Measurements from ENCODE around the gene TRAPPC14. TPM values are rescaled to one million over a fixed set of nuclear protein-coding genes. Genes with fewer than 3 reads are reported as not detected.

Gene TRAPPC14
- total RNA-seq, 4 donors from 2014 or later: 57.6 to 123 (median 69.8) TPM

GRCh38 chr7:100177045-100178001, 18.8 kb upstream of the TRAPPC14 start, which contains the start of the genes GPC2 and STAG3:
Gene GPC2, minus strand, starts transcription at chr7:100177381. Its CDS starts 182 bp downstream, at chr7:100177199.
Gene STAG3, plus strand, starts transcription at chr7:100177918. Its CDS starts 2,639 bp downstream, at chr7:100180557.
- peak; percentile 95 to 98 (median 96) for DNase-seq
- peaks cover 0 to 14% (median 8%) of the 10 kb centered on the region in 4 donors for H3K4me1 ChIP-seq
- peak within 1 kb of the TSS; percentile 35 to 56 (median 51) for H3K4me3 ChIP-seq
- no peaks in the 10 kb centered on the region for H3K36me3 ChIP-seq
- peak within 1 kb of the TSS in 2 of 4 donors; percentile 6 to 65 for H3K27ac ChIP-seq
- no peaks in the 10 kb centered on the region for H3K9me3 ChIP-seq
- H3K27me3 ChIP-seq: no peaks in the 10 kb centered on the region
- TF ChIP-seq, protein P1, sequence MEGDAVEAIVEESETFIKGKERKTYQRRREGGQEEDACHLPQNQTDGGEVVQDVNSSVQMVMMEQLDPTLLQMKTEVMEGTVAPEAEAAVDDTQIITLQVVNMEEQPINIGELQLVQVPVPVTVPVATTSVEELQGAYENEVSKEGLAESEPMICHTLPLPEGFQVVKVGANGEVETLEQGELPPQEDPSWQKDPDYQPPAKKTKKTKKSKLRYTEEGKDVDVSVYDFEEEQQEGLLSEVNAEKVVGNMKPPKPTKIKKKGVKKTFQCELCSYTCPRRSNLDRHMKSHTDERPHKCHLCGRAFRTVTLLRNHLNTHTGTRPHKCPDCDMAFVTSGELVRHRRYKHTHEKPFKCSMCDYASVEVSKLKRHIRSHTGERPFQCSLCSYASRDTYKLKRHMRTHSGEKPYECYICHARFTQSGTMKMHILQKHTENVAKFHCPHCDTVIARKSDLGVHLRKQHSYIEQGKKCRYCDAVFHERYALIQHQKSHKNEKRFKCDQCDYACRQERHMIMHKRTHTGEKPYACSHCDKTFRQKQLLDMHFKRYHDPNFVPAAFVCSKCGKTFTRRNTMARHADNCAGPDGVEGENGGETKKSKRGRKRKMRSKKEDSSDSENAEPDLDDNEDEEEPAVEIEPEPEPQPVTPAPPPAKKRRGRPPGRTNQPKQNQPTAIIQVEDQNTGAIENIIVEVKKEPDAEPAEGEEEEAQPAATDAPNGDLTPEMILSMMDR (IDR thresholded peaks at IDR 0.05): no peak
- no peak for TF ChIP-seq POLR2A (IDR thresholded peaks at IDR 0.05)

DNA sequence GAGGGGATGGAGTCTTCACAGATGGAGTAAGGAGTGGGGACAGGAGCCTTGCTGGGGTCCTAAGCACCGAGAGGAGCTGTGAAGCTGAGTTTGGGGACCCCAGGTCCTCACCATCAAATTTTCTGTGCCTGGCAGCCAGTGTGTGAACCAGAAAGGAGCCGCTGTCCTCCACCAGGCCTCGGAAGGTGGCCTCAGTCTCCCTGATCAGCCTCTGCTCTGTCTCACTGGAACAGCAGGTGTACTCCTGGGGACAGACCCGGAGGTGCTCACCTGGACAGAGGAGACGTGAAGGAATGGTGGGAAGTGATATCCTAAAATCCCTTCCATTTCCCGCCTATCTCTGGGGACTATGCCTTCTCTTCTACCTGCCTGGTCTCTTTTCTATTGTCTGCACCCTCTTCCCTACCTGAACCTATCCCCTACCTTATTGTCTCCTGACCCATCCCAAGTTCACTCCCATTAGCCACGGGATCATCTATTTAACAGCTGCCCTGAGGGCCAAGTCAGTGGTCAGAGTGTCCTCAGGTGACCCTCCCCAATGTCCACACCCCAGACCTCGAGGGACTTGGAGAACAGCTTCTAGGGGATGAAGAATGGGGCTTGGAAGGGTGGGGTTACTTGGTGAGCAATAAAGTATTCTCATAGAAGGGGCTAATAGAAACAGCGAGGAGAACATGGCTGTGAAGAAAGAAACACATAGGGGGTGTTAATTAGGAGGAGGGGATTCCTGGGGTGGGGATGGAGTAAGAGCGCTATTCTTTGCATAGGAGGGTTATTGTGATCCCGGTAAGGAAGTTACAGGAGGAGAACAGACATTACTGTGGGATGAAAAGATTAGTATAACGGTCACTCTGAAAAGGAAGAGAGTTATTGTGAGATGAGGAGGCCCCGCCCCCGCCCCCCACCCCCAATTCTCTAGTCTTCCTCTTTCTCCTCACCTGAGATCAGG, 17.8 kb upstream of the TRAPPC14 start:
- peaks cover 0 to 22% (median 12%) of the 10 kb centered on the region in 4 donors for H3K4me1 ChIP-seq
- H3K9me3 ChIP-seq: no peaks in the 10 kb centered on the region
- H3K27me3 ChIP-seq: no peaks in the 10 kb centered on the region
- no peaks in the 10 kb centered on the region for H3K36me3 ChIP-seq
- peak overlapping the region; percentile 35 to 56 (median 51) for H3K4me3 ChIP-seq
- no peak for DNase-seq
- no peak for TF ChIP-seq POLR2A (IDR thresholded peaks at IDR 0.05)
- H3K27ac ChIP-seq: peak overlapping the region in 1 of 4 donors; percentile 65

DNA sequence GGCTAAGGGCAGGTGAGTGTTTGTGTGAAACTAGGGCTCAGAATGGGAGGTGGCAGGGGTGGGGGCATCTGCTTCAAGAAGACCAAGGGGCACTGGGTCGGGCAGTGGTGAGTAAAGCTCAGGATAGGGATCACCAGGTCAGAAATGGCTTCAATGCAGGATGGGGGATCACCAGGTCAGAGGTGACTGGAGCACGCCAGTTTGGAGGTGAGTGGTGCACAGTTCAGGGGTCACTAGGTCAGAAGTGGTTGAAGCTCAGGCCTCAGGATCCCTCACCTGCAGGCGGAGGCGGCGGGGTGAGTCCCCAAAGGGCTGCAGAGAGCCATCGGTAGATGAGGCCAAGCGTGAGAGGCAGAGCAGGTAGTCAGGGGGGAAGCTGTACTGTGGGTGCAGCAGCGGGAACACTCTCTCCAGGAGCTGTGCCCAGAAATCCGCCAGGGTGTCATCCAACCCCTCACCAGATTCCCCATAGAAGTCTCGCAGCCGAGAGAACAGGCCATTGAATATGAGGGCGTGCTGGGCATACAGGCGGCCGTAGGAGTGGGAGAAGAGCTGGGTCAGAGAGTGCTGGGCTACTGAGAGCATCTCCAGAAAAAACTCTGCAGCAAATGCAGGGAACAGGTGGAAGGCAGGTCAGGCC, 16.9 kb upstream of the TRAPPC14 start:
- TF ChIP-seq POLR2A (IDR thresholded peaks at IDR 0.05): no peak
- TF ChIP-seq, protein P1 (IDR thresholded peaks at IDR 0.05): no peak
- no peak for DNase-seq
- peaks cover 0 to 27% (median 16%) of the 10 kb centered on the region in 4 donors for H3K4me1 ChIP-seq

GRCh38 chr7:100174582-100174981, 16.1 kb upstream of the TRAPPC14 start:
- no peak for TF ChIP-seq POLR2A (IDR thresholded peaks at IDR 0.05)
- TF ChIP-seq, protein P1 (IDR thresholded peaks at IDR 0.05): no peak
- H3K9me3 ChIP-seq: no peaks in the 10 kb centered on the region
- DNase-seq: no peak
- H3K36me3 ChIP-seq: no peaks in the 10 kb centered on the region
- H3K4me3 ChIP-seq: no peak overlapping the region
- no peaks in the 10 kb centered on the region for H3K27me3 ChIP-seq
- H3K27ac ChIP-seq: no peak overlapping the region
- H3K4me1 ChIP-seq: peaks cover 0 to 27% (median 16%) of the 10 kb centered on the region in 4 donors

More for the DNA sequence above, 16.9 kb upstream of the TRAPPC14 start:
- Histone ChIP-seq H3K9me3 (no peaks in the 10 kb centered on the region), H3K27me3 (no peaks in the 10 kb centered on the region), H3K4me3 (no peak overlapping the region), H3K27ac (no peak overlapping the region), H3K36me3 (no peaks in the 10 kb centered on the region)

DNA sequence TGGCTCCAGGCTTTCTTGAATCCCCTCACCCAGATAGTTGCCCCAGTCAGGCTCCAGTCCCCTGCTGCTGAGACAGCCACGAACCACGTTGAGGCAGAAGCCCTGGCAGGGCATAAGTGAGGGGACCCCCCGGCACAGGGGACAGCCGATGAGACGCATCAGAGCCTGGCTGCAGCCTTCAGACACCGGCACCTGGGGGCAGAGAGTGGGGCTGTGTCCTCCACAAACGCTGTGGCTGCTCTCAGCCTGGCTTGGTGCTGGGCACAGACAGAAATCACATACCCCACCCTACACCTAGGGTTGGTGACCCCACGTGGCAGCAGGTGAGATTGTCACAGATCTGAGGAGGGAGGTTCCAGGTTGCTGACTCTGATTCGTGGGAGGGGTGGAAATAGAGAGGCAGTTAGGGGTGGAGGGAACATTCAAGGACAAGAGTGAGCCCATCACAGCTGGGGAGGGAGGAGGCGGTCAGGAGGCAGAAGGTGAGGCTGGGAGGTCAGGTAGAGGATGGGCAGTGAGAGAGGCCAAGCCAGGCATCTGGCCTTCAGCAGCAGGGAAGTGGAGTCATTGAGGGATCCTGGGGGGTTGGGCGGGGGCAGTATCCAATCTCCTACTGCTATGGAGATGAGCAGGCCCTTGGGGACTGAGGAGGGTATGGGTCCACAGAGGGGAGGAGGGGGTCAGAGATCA, 15.4 kb upstream of the TRAPPC14 start:
- H3K36me3 ChIP-seq: no peaks in the 10 kb centered on the region
- no peak for TF ChIP-seq POLR2A (IDR thresholded peaks at IDR 0.05)
- TF ChIP-seq, protein P1 (IDR thresholded peaks at IDR 0.05): no peak
- no peaks in the 10 kb centered on the region for H3K27me3 ChIP-seq
- no peak overlapping the region for H3K27ac ChIP-seq
- no peaks in the 10 kb centered on the region for H3K9me3 ChIP-seq
- H3K4me3 ChIP-seq: no peak overlapping the region
- peaks cover 0 to 27% (median 19%) of the 10 kb centered on the region in 4 donors for H3K4me1 ChIP-seq
- DNase-seq: no peak
